ENCODE measurements around the gene MT1A. TPM values are rescaled to one million over a fixed set of nuclear protein-coding genes. Genes with fewer than 3 reads are reported as not detected.
A peak's percentile ranks its signal among the peaks of the same experiment; 100 is the strongest.
"Not testable (repeated sequence)": the region's sequence is repeated elsewhere in the genome, so short reads cannot be mapped to it uniquely, and the experiment has no call there.

MT1A gene
- total and polyA plus RNA-seq, 2 experiments from 2014 or later: not detected

DNA sequence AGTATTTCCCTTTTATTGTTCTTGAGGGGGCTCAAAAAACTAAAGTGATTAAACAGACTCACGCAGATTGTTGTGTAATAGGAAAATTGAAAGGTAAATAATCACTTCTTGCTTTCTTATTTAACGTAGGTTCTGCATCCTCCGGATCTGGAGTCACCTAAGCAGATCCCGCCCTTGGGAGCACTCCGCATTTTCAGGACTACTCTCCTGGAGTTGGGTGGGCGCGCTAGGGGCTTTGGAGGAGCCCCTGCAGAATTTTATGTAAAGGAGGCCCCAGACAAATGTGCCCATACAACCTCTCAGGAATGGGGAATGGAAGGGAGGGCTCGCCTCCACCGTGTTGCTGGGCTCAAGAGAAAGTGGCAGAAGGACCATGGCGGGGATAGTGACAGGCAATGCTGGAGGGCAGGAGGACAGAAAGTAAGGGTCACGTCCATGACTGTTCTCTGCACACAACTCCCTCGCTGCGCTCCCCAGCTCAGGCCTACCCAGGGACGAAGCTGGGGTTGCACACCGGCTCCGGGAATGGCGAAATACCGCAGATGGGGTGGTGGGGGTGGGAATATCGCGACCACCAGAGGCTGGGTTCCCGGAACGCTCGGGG lies 21.8 kb upstream of the MT1A start:
- Histone ChIP-seq H3K9me3 (ENCODE audit: low read depth) (no peaks in the 10 kb centered on the region), H3K4me3 (no peak overlapping the region), H3K27me3 (peaks cover 94% of the 10 kb centered on the region), H3K27ac (no peak overlapping the region), H3K4me1 (ENCODE audit: low read depth) (no peaks in the 10 kb centered on the region), H3K36me3 (no peaks in the 10 kb centered on the region)
- no peak for DNase-seq (ENCODE audit: low read depth in 1 of 2, low spot score in 1 of 2)
- TF ChIP-seq, protein P1, sequence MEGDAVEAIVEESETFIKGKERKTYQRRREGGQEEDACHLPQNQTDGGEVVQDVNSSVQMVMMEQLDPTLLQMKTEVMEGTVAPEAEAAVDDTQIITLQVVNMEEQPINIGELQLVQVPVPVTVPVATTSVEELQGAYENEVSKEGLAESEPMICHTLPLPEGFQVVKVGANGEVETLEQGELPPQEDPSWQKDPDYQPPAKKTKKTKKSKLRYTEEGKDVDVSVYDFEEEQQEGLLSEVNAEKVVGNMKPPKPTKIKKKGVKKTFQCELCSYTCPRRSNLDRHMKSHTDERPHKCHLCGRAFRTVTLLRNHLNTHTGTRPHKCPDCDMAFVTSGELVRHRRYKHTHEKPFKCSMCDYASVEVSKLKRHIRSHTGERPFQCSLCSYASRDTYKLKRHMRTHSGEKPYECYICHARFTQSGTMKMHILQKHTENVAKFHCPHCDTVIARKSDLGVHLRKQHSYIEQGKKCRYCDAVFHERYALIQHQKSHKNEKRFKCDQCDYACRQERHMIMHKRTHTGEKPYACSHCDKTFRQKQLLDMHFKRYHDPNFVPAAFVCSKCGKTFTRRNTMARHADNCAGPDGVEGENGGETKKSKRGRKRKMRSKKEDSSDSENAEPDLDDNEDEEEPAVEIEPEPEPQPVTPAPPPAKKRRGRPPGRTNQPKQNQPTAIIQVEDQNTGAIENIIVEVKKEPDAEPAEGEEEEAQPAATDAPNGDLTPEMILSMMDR (IDR thresholded peaks at IDR 0.05; ENCODE audit: low read depth, low read length): no peak

DNA sequence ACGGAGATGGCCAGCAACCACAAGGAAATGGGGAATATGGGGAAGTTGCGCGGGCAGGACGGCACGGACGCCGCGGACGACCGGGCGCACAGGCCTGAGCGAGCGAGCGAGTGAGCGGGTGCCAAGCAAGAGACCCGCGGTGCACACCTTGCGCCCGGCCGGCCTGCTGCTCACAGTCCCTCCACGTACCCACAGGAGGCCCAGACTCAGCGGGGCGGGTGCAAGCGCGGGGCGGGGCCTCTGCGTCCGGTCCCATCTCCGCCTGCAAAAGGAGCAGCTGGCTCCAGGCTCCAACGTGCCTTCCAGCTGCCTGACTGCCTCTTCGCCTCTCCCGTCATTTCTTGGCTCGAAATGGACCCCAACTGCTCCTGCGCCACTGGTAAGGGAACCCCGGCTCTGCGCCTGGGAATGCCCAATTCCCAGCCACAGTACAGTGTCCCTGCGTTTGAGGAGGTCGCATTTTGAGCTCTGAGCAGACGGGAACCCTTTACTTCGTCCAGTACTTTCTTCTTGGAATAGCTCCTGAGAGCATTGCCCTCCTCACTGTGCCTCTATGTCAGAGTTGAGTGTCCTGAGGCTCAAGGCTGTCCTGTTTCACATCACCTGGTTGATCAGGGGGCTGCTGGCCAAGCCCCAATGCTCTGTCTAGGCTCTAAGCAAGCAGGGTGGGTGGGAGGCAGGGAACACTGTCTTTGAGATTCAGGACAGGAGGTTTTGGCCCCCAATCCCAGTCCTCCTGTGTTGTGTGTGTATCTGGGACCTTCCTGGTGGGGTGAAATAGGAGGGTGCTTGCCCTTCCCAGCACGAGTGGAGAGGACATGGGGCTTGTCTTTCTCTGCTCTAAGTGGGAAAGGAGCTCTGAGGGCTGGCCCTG lies 21.0 kb upstream of the MT1A start:
- TF ChIP-seq, protein P1 (IDR thresholded peaks at IDR 0.05; ENCODE audit: low read depth, low read length): no peak
- Histone ChIP-seq H3K4me1 (ENCODE audit: low read depth) (no peaks in the 10 kb centered on the region), H3K36me3 (no peaks in the 10 kb centered on the region), H3K9me3 (ENCODE audit: low read depth) (no peaks in the 10 kb centered on the region), H3K27ac (no peak overlapping the region), H3K4me3 (no peak overlapping the region), H3K27me3 (peaks cover 87% of the 10 kb centered on the region)
- DNase-seq (ENCODE audit: low read depth in 1 of 2, low spot score in 1 of 2): peak; percentile 23 to 82

DNA sequence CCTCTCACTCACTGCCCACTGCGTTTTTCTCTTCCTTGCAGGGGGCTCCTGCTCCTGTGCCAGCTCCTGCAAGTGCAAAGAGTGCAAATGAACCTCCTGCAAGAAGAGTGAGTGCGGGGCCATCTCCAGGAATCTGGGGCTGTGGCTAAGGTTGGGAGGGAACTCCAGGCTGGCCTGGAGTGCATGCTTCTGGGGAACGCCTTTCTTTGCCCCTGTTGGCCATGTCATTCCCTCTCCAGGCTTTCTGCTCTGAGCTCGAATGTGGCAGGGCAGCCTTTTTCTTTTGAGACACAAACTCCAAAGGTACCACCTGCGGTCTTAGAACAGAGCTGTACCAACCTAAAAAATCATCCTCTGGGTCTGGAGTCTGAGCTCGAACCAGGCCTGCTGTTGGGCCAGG lies 20.3 kb upstream of the MT1A start:
- TF ChIP-seq, protein P1 (IDR thresholded peaks at IDR 0.05; ENCODE audit: low read depth, low read length): no peak
- H3K27me3 ChIP-seq: peaks cover 82% of the 10 kb centered on the region
- no peak for DNase-seq (ENCODE audit: low read depth in 1 of 2, low spot score in 1 of 2)
- no peak overlapping the region for H3K4me3 ChIP-seq
- no peaks in the 10 kb centered on the region for H3K4me1 ChIP-seq (ENCODE audit: low read depth)
- H3K9me3 ChIP-seq (ENCODE audit: low read depth): no peaks in the 10 kb centered on the region
- H3K36me3 ChIP-seq: no peaks in the 10 kb centered on the region
- H3K27ac ChIP-seq: no peak overlapping the region

DNA sequence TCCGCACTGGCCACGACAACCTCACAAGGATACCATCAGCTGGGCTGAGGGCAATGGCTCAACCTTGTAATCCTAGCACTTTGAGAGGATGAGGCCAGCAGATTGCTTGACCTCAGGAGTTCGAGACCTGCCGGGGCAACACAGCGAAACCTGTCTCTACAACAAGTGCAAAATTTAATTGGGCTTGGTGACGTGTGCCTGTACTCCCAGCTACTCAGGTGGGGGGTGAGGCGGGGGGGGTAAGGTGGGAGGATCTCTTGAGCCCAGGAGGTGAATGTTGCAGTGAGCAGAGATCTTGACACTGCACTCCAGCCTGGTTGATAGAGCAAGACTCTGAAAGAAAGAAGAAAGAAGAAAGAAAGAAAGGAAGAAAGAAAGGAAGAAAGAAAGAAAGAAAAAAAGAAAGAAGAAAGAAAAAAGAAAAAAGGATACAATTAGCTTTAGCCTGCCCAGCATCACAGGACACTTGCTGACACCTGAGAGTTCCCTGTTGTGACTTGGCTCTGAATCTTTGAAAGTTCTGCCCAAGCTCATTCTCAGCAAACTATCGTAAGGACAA lies 18.0 kb upstream of the MT1A start:
- Histone ChIP-seq H3K4me1 (ENCODE audit: low read depth) (no peaks in the 10 kb centered on the region), H3K36me3 (no peaks in the 10 kb centered on the region), H3K4me3 (no peak overlapping the region), H3K9me3 (ENCODE audit: low read depth) (no peaks in the 10 kb centered on the region), H3K27ac (no peak overlapping the region), H3K27me3 (peaks cover 81% of the 10 kb centered on the region)
- TF ChIP-seq, protein P1 (IDR thresholded peaks at IDR 0.05; ENCODE audit: low read depth, low read length): no peak
- no peak for DNase-seq (ENCODE audit: low read depth in 1 of 2, low spot score in 1 of 2)

DNA sequence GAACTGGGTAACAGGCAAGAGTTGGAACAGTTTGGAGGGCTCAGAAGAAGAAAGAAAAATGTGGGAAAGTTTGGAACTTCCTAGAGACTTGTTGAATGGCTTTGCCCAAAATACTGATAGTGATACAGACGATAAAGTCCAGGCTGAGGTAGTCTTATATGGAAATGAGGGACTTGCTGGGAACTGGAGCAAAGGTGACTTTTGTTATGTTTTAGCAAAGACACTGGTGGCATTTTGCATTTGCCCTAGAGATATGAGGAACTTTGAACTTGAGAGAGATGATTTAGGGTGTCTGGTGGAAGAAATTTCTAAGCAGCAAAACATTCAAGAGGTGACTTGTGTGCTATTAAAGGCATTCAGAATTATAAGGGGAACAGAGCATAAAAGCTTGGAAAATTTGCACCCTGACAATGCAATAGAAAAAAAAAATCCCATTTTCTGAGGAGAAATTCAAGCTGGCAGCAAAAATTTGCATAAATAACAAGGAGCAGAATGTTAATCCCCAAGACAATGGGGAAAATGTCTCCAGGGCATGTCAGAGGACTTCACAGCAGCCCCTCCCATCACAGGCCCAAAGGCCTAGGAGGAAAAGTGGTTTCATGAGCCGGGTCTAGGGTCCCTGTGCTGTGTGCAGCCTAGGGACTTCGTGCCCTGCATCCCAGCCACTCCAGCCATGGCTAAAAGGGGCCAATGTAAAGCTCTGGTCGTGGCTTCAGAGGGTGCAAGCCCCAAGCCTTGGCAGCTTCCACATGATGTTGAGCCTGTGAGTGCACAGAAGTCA lies 16.6 kb upstream of the MT1A start:
- H3K27ac ChIP-seq; H3K4me1 ChIP-seq (ENCODE audit: low read depth); DNase-seq (ENCODE audit: low read depth in 1 of 2, low spot score in 1 of 2); H3K9me3 ChIP-seq (ENCODE audit: low read depth); H3K36me3 ChIP-seq; H3K4me3 ChIP-seq: not testable (repeated sequence)
- peaks cover 81% of the 10 kb centered on the region for H3K27me3 ChIP-seq

DNA sequence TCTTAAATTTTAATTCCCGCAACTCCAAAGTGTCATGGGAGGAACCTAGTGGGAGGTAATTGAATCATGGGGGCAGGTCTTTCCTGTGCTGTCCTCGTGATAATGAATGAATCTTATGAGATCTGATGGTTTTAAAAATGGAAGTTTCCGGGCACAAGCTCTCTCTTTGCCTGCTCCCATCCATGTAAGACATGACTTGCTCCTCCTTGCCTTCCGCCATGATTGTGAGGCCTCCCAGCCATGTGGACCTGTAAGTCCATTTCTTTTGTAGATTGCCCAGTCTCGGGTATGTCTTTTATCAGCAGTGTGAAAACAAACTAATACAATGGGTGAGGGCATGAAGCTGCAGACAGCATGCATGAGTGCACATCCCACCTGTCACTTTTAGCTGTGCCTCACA lies 15.3 kb upstream of the MT1A start:
- H3K27me3 ChIP-seq: peaks cover 81% of the 10 kb centered on the region
- H3K4me3 ChIP-seq; H3K9me3 ChIP-seq (ENCODE audit: low read depth); DNase-seq (ENCODE audit: low read depth in 1 of 2, low spot score in 1 of 2); H3K36me3 ChIP-seq; H3K27ac ChIP-seq; H3K4me1 ChIP-seq (ENCODE audit: low read depth): not testable (repeated sequence)
